Measurements from ENCODE around the gene SIPA1L3.

SIPA1L3 gene

DNA sequence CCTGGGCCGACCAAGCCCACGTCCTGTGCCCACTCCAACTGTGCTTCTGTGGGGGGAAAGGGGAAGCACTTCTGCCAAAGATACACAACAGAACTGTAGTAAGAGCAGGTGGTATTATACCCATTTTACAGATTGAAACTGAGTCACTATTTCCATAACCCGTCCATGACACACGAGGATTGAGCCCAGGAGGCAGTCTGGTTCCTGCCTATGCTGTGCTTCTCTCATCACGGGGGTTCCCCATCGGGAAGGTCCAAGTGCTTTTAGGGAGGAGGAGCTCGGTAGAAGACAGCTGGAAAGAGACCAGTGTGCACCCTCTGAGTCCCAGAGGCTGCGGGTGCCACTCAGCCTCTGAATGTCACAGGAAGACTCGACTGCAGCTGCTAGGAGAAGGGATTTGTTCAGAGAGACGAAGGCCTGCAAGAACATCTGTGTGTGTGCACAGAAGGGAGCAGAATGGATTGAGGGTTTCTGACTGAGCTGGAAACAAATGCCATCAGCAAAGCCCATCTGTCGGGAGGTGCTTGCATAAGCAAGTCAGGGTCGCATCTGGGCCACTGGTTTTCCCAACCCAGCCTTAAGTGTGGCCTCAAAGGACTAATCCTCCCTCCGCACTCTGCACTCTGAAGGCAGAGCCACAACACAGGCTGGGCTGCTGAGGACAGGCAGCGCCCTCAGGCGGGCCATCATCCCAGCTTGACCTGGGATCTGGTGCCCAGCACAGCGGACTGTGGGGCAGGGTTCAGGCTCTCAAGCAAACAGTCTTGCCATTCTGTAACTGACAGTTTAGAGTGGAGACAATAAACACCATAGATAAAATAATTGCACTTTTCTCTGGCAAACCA, 167.1 kb downstream of the SIPA1L3 start:
- DNase-seq: no peak

DNA sequence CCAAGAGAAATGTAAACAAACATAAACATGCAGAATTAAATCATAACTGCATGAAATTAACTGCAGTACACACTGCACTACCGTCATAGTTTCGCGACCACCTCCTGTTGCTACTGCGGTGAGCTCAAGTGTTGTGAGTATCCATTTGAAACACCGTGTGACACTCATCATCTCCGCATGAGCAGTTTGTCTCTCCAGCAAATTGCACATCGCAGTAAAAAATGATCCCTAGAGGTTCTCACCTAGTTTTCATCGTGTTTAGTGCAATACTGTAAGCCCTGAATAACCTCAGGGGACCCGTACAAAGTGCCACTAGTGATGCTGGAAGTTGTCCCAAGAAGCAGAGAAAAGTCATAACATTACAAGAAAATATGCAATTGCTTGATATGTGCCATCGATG, 169.3 kb downstream of the SIPA1L3 start:
- DNase-seq: no peak

DNA sequence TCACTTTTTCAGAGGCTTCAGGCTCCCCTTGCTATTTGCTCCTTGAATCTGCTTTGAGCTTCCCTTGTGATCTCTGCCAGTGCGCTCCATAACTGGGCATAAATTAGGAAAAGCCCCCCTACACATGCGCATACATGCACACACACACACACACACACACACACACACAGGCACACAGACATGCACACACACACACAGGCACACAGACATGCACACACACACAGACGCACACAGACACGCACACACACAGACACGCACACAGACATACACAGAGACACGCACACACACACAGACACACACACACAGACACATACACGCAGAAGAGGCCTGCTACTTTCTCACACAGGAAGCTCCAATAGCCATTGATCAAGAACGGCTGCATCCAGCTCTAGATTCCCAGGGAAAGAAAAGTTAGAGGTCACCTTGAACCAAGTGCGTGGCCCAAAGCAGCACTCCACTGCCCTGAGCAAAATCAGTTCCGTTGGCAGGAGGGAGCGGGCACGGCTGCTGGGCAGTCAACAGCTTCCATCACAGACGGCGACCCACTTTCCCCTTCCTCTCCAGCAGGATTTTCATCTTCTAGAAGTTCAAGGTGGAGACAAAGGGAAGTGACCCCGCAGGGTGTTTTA, 171.4 kb downstream of the SIPA1L3 start:
- DNase-seq: no peak

DNA sequence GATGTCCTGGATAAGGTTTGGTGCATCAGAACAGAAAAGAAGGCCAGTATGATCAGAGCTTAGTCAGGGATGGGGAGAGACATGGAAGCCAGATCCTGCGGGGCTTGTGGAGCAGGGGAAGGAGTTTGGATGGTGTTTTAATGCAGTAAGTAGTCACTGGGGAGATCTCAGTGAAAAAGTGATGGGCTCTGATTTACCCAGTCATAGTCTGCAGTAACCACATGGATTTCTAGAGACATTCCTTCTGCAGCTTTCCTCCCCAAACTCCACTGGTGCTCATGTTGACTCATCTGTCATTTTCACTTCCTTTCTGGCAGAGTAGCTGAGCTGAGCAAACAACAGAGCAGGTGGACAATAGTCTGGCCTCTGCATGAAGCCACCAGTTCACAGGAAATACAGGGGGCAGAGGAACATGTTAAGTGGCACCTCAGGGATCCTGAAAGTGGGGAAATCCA, 172.9 kb downstream of the SIPA1L3 start:
- no peak for DNase-seq

DNA sequence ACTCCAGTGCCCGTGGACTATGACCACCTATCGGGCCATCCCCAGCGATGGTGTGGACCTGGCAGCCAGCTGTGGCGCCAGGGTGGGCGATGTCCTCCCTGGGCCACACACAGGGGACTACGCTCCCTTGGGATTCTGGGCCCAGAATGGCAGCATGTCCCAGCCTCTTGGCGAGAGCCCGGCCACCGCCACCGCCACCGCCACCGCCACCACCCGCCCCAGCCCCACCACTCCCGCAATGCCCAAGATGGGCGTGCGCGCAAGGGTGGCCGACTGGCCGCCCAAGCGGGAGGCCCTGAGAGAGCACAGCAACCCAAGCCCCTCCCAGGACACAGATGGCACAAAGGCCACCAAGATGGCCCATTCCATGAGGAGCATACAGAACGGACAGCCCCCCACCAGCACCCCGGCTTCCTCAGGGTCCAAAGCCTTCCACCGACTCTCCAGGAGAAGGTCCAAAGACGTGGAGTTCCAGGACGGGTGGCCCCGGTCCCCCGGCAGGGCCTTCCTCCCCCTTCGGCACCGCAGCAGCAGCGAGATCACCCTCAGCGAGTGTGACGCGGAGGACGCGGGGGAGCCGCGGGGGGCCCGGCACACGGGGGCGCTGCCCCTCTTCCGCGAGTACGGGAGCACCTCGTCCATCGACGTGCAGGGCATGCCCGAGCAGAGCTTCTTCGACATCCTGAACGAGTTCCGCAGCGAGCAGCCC, 174.7 kb downstream of the SIPA1L3 start:
- DNase-seq: no peak

DNA sequence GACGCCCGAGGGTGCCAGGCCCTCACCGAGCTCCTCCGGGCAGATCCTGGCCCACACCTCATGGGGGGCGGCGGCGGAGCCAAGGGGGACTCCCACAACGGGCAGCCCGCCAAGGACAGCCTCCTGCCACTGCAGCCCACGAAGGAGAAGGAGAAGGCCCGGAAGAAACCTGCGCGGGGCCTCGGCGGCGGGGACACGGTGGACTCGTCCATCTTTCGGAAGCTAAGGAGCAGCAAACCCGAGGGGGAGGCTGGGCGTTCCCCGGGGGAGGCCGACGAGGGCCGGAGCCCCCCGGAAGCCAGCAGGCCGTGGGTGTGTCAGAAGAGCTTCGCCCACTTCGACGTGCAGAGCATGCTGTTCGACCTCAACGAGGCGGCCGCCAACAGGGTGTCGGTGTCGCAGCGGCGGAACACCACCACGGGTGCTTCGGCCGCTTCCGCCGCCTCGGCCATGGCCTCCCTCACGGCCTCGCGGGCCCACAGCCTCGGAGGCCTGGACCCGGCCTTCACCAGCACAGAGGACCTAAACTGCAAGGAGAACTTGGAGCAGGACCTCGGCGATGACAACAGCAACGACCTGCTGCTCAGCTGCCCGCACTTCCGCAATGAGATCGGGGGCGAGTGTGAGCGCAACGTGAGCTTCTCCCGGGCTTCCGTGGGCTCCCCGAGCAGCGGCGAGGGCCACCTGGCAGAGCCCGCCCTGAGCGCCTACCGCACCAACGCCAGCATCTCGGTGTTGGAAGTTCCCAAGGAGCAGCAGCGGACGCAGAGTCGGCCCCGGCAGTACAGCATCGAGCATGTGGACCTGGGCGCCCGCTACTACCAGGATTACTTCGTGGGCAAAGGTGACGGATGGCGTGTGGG, 175.5 kb downstream of the SIPA1L3 start:
- DNase-seq: no peak

DNA sequence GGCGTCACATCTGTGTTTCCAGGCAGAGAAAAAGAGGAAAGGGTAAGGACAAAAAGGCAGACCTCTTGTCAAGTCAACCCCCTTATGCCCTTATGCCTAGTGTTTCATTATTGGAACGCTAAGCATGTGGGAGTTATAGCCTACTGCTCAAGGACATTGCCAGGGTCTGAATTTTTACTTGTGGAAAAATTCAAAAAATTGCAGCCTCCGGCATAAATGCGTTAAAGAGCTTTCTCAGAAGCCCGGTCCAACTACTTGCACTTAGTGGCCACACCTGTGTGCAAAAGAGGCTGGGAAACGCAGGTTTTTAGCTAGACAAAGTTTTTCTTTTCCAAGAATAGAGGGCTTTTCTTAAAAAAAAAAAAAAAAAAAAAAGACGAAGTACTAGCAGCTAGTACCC, 177.2 kb downstream of the SIPA1L3 start:
- no peak for DNase-seq

DNA sequence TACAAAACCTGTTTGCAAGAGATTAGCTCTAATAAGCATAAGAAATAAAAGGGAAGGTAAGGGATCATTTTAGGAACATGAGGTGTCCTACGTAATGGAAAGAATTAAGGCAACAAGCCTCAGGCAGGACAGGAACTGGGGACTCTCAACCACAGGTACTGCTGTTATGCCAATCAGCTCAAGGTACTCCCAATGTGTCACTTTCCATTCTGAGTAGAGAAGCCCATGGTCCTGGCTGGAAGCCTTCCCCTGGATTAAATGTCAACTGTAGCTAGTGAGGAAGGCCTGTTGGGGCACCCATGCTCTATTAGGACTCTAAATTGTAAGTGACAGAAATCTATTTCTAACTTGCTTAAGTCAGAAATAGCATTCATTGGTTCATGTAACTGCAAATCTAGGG, 182.4 kb downstream of the SIPA1L3 start:
- no peak for DNase-seq

DNA sequence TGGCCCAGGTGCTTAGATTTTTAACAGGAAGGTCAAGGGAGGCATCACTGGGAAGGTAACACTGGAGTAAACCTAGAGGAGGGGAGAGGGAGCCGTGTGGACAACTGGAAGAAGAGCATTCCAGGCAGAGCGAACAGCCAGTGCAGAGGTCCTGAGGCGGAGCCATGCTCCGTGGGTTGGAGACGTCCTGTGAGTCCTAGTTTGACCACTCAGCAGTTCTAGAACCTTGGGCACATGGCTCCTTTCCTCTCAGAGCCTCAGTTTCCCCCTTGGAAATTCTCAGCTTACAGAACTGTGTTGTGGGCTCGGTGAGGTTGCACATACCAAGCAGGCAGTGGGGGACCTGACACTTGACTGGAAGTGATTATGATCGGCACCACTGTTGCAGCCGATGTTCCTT, 186.1 kb downstream of the SIPA1L3 start:
- DNase-seq: no peak

DNA sequence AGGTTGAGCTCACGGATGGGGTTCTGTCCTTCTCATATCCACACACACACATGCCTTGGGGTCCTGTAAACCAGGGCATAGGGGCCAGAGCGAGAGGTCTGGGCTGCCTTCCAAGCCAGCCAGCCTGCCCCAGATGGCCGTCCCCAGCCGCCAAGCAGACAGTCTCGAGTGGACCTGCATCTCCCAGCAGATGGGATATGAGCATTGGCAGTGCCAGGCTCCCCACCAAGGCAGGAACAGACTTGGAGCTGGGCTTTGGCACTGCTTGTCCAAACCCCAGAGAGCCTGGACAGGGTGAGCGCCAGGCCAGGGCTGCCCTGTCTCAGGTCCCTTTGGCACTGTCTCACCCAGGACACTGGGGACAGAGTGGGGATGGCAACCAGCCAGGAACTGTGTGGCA, 186.6 kb downstream of the SIPA1L3 start:
- no peak for DNase-seq

DNA sequence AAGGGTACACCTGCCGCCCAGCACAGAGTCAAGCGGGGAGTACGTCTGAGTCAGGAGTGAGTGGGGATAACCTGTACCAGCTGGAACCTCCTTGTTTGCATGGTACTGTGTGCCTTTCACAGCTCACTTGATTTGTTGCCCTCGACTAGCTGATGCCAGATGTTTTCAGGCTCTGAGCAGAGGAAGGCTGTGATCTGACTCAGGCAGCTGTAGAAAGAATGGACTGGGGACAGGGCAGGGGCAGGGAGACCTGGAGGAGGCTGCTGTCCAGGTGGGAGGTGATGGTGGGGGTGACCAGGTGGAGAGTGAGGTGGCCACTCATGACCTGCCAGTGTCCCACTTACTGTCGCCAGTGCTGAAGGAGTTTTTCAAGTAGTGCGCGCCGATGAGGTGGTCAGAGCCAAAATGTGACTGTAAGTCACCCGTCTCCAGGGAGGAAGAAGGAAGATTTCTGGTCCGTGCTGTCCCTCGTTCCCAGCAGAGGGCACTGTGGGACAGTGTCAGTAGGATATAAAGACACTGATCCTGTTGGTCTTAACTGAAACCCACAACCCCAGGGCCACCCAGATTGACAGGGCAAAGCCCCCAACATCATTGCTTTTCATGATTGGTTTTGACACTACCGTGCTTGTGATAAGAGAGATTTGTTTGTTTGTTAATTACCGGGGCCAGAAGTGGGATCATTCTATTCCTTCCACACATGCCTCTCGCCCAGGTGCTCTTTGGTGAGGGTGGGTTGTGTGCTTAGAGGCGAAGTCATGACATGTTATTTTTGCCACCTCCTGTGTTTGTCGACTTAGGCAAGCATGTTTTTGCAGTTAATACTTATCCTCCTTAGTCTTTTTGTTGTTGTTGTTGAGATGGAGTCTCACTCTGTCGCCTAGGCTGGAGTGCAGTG, 188.7 kb downstream of the SIPA1L3 start:
- peak; percentile 47 for DNase-seq

DNA sequence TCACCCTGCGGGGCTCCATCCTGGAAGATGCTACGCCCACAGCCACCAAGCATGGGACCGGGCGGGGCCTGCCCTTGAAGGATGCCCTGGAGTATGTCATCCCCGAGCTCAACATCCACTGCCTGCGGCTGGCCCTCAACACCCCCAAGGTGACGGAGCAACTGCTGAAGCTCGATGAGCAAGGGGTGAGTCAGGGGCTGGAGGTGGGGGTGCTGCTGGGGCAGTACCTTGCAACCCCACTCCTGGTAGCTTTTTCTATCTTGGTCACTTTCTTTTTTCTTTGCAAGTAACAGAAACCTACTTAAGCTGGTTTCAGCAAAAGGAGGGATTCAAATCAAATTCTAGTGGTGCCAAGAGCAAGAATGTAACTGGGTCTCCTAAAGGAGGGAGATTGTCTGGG, 193.0 kb downstream of the SIPA1L3 start:
- DNase-seq: no peak

DNA sequence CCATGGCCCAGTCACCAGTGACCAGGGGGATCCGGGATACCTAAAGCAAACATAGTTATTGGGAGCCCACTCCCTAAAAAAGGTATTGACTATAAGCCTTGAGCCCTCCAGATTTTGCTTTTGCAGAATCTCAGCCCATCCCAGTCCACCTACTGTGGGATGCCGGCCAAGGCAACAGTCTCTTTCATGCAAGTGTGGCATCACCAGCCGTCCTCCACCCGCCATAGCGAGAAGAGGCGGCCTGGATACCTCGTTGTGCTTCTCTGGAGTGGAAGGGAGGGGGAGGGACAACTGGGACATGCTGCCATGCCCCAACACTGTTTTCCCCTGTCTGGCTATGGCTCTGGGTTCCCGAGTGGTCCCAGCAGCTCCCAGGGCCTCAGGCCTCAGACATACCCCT, 193.6 kb downstream of the SIPA1L3 start:
- no peak for DNase-seq

DNA sequence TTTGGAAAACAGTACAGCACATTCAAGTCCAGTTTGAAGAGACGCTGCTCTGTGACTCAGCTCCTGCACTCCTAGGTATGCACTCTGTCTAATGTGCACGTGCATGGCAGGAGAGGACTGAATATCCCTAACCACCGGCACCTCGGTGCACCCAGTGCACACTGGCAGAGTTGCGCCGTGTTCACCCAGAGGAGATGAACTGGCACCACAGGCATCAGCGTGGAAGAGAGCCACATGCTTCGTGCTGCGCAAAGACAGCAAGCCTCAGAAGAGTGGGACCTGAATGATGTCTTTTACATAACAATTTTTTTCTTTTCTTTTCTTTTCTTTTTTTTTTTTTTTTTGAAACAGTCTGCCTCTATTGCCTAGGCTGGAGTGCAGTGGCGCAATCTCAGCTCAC, 194.7 kb downstream of the SIPA1L3 start:
- no peak for DNase-seq

DNA sequence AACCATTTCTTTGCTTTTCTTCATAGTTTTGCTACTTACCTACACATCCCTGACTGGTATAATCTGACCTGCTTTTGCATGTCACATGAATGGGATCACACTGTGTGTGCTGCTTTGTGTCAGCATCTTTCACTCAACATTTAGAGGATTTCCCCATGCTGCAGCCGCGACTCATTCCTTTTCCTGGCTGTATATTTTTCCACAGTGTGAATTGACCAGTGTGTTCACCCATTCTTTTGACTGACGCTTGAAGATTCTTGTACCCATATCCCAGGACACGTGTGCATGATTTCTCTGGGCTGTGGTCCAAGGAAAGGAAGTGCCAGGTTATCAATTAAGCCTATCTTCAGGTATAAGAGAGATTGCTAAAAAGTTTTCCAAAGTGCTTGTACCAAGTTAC, 198.6 kb downstream of the SIPA1L3 start:
- no peak for DNase-seq

DNA sequence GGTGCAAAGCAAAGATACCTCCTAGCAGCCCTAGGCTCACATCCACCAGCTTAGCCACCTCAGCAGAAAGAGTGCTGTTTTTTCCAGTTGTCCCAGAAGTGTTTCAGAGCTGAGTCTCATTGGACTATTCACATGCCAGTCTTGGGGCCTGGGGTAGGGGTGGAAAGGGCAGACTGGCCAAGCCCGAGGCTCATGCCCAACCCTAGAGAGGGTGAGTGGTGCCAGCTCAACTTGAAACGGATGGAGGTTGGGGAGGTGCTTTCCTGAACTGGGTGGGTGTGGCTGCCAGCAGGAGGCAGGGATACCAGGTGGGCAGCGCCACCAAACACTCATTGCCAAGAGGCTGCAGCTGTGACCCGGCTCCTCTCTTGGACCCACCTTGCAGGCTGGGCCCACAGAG, 200.1 kb downstream of the SIPA1L3 start:
- DNase-seq: no peak

DNA sequence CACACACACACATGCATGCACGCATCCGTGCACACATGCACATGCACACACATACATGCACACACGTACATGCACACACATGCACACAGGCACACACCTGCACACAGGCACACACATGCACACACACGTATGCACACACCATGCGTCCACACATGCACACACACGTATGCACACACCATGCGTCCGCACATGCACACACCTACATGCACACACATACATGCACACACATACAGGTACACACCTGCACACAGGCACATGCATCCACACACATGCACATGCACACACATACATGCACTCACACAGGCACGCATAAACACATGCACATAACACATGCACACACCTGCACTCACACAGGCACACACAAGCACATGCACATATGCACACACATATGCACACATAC, 204.9 kb downstream of the SIPA1L3 start:
- no peak for DNase-seq

DNA sequence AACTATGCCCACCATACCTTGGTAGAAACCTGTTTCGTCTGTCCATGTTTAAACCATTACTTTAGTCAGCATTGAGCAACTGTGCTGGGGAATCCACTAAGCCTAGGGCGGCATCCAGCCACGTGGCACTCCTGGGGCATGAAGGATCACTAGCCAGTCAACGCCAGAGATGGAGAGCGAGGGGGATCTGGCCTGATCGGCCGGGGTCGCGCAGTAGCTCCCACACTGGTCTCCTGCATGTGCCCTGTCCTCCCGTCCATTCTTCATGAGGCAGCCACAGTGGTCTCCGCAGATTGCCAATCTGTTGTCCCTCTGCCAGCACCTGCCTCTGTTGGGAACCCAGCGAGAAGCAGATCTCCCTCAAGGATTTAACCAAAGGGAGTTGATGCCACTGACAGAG, 207.6 kb downstream of the SIPA1L3 start:
- DNase-seq: no peak

DNA sequence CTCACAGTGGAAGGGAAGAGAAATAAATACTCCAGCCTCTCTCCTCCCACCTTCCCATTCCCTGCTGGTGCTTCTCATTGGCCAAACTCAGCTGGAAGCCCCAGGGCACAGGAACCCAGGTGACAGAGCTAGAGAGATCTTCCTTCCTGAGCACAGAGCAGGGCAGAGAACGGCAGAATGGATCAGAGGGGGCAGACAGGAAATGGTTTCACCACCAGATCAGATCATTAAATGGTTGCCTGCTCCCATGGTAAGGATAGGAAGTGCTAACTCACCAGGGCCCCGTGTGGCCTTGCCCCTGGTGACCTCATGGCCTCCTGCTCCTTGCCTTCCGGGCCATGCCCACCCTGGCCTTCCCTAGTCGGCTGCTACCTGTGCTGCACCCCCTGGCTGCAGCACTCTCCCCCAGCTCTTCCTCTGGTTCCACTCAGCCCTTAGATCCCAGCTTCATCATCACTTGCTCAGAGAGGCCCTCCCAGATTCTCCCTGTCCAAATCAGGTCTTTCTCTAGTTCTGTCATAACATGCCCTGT, 208.3 kb downstream of the SIPA1L3 start:
- DNase-seq: no peak

DNA sequence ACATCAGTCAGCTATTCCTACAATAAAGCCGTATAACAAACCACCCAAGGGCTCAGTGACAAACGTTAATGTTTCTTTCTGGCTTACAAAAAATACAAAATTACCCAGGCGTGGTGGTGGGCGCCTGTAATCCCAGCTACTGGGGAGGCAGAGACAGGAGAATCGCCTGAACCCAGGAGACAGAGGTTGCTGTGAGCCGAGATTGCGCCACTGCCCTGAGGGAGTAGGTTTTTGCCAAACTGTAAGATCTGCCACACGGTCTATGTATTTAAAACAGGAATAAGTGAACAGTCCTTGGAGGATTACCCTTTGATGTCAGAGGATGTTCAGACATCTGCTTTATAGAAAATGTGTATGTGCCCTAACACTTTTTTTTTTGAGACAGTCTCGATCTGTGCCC, 211.2 kb downstream of the SIPA1L3 start:
- no peak for DNase-seq

DNA sequence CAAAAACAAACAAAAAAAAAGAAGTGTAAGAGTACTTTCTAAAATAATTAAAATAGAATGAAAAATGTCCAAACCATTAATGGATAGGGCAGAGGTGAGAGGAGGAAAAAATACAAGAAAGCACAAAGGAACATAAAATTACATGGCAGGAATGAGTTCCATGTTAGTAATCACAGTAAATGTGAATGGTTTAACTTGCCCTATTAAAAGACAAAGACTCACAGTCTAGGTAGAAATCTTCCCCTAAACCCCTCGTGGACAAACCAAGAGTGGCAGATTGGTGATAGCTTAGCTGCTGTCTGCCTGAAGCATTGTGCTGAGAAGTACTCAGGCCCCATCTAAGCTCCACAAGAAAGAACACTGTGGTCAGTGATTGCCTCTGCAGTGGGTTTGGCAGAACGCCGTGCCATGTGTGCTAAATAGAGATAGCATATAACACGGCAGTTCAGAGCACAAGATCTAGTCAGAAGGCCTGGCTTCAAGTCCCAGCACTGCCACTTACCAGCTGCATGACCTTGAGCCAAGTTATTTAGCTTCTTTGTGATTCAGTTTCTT, 213.5 kb downstream of the SIPA1L3 start:
- no peak for DNase-seq
